Measurements from ENCODE around the gene LIN9.
"Not testable (repeated sequence)": the region's sequence is repeated elsewhere in the genome, so short reads cannot be mapped to it uniquely, and the experiment has no call there.

The LIN9 gene

DNA sequence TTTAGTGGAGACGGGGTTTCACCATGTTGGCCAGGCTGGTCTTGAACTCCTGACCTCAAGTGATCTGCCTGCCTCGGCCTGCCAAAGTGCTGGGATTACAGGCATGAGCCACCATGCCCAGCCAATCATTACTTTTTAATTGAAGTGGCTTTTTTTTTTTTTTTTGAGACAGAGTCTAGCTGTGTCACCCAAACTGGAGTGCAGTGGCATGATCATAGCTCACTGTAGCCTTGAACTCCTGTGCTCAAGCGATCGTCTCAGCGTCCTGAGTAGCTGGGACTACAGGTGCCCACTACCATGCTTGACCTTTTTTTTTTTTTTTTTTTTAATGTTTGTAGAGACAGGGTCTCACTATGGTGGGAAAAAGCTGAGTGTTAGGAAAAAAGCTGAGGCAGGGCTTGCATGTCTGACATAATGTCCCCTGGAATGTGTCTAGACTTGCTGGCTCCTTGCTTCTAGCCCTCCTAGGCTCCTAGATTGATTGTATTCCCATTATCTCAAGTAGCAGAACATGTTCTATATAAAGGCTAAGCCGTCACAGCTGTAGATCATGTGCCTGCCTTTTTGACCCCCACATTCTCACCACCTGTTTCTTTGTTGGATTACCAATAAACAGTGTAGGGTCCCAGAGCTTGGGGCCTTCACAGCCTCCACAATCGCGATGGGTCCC is 36.6 kb downstream of the LIN9 start:
- not testable (repeated sequence) for DNase-seq

DNA sequence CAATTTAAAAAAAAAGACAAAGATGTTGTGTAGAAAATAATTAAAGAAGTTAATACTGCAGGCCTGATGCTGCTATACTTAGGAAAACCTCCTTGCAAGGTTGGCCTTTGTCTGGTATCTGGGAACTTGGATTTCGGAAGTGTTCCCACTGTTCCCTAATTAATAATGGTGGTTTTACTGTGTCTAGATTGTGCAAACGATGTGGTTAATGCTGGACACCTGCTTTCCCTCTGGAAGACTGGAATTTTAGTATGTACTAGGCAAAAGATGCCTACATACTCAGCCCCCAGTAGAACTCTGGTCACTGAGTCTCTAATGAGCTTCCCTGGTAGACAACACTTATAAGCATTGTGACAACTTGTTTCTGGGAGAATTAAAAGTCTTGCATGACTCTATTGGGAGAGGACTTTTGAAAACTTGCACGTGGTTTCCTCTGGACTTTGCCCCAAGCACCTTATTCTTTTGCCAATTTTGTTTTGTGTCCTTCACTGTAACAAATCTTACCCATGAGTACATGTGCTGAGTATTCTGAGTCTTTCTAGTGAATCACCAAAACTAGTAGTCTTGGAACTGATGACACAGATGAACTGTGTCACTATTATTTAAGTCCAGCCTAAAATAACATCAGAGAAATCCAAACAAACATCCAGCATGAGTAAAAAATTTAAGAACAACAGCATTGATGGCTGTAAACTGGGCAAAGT is 40.4 kb downstream of the LIN9 start:
- DNase-seq = no peak

GRCh38 chr1:226261818-226262217 is 47.1 kb downstream of the LIN9 start:
- no peak for DNase-seq

GRCh38 chr1:226255380-226255779 is 53.6 kb downstream of the LIN9 start:
- DNase-seq = no peak

- DNase-seq = no peak
Measured at GRCh38 chr1:226253933-226254332, 55.0 kb downstream of the LIN9 start.

DNA sequence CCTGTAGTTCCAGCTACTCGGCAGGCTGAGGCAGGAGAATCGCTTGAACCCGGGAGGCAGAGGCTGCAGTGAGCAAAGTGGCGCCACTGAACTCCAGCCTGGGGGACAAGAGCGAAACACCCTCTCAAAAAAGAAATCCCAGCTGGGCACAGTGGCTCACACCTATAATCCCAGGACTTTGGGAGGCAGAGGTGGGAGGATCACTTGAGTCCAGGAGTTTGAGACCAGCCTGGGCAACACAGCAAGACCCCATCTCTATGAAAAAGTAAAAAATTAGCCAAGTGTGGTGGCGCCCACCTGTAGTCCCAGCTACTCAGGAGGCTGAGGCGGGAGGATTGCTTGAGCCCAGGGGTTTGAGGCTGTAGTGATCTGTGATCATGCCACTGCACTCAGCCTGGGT is 56.1 kb downstream of the LIN9 start:
- DNase-seq = not testable (repeated sequence)

- no peak for DNase-seq
Measured at GRCh38 chr1:226250511-226250910, 58.5 kb downstream of the LIN9 start.

DNA sequence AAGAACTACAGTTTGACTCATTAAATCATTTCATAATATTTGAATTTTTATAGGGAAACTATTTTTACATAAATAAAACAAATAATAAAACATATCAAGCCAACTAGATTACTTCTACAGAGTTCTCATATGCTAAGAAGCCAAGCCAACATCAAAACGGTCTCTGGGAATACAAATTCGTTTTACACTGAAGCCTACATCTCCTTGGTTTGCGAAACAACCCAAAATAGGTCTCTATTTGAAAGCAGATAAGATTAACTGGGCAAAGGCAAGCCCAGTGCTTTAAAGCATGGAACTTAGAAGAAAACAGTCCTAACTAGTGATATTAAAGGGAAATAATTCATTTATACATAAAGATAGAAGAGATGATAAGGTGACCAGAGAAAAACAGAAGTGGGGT is 60.2 kb downstream of the LIN9 start:
- DNase-seq = no peak

DNA sequence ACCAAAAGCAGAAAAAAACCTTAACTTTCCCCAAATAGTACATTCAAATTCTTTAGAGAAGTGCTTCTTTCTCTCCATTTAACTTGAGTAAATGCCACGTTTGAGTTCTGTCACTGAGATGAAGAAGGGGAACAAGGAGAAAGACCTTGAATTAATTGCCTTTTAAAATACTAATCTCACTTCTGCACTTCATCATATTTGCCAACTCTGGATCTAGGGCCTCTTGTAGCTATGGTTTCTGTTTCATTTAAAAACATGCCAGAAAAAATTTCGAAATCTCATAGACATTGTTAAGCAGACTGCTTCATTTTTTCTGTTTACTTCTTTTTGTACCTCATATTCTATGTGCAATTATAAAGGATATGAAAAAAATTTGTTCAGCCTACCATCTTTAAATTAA is 60.9 kb downstream of the LIN9 start:
- DNase-seq = no peak

DNA sequence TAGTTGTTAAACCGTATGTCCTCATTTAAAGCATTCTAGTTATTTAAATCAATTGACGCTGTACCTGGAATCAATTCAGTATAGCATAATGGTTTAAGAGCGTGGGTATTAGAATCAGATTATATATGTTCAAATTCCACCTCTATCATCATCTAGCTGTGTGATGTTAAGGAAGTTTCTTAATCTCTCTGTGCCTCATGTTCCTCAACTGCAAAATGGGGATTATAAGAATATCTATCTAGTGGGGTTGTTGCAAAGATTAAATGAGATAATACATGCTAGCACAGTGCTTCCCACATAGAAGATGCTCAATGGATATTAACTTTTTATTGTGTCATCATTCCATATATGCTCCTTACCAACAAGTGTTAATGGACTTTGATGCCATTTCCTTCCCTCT is 69.5 kb downstream of the LIN9 start:
- DNase-seq = no peak

DNA sequence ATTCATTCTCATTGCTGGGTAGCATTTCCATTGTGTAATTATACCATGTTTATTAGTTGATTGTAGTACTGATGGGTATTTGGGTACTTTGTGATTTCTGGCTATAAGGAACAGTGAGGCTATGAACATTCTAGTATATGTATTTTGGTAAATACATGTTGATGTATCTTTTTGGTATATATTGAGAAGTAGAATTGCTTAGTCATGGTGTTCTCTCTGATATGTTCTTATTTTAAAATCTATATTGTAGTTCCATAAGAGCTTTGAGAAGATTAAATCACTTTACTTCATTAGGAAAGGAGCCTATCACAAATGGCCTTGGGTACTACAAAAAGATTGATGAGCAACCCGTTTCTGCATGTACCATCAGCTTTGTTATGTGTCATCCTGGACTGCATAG is 72.1 kb downstream of the LIN9 start:
- no peak for DNase-seq

DNA sequence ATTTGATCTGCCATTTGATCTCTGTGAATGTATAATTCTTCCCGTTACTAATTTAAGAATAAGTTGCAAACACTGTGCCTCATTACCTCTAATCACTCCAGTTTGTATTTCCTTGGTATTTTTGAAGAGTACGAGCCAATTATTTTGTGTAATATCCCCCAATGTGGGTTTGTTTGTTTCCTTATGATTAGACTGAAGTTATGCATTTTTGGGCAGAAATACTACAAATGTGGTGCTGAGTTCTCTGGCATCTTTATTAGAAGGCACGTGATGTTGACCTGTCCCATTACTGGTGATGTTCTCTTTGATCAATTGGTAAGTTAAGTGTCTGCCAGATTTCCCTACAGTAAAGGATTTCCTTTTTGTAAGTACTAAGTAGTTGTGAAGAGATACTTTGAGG is 75.2 kb downstream of the LIN9 start:
- no peak for DNase-seq

- no peak for DNase-seq
Measured at GRCh38 chr1:226233293-226233692, 75.7 kb downstream of the LIN9 start.

- no peak for DNase-seq
Measured at GRCh38 chr1:226226601-226227000, 82.4 kb downstream of the LIN9 start.

DNA sequence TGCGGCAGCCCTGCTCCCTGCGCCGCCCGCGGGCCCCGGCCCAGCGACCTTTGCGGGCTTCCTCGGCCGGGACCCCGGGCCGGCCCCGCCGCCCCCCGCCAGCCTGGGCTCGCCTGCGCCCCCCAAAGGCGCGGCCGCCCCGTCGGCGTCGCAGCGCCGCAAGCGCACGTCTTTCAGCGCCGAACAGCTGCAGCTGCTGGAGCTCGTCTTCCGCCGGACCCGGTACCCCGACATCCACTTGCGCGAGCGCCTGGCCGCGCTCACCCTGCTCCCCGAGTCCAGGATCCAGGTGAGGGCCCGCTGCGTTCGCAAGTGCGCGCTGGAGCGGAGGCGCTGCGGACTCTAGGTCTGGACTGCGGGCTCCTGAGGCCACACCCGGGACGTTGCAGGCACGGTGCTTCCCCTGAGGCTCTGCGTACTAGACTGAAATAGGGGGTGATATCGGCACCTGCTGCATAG is 85.1 kb downstream of the LIN9 start:
- DNase-seq = no peak

DNA sequence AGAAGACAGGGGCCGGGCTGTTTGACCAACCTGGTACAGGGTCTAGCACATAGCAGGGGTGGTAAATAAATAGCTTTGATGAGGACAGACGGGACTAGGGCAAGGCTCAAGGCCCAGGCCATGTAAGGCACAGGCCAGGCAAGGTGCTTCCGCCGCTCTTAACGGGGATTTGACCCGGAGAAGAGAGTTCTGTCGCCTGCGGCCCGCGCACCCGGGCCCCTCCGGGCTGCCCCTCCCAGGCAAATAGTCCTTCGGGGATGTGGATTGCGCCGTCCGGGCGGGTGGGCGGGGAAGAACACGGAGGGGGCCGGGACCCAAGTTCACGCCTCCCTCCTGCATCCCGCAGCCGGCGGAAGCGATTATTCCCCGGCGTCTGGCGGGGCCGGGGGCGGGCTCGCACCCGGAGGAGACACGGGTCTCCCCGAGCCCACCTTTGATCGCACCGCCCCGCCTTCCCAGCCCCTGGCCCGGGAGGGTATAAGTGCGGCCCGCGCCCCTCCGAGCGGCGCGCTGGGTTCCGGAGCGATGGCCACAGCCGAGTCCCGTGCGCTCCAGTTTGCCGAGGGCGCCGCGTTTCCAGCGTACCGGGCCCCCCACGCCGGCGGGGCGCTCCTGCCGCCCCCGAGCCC is 85.7 kb downstream of the LIN9 start, which contains the start of gene MIXL1:
TSS of gene MIXL1 (plus strand) at position 508 of the 629 bp plus-strand sequence. CDS start at position 526, 18 bp downstream.
- DNase-seq = no peak

DNA sequence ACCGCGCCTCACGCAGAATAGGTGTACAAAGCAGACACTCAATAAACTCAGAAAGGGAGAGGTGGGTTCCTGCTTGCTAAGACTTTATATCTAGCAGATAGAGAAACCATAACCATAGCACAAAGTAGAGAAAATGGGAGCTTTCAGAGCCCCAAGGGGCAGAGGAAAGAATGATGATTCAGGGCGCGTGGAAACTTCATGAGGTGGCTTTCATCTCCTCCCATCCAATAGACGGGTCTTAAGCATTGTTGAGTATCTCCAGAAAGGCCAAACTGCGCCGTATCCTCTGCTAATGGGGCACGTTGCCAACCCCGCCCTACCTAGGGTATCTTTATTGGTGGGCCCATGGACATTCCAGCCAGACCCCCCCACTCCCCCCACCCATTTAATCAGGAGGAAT is 86.3 kb downstream of the LIN9 start:
- no peak for DNase-seq

DNA sequence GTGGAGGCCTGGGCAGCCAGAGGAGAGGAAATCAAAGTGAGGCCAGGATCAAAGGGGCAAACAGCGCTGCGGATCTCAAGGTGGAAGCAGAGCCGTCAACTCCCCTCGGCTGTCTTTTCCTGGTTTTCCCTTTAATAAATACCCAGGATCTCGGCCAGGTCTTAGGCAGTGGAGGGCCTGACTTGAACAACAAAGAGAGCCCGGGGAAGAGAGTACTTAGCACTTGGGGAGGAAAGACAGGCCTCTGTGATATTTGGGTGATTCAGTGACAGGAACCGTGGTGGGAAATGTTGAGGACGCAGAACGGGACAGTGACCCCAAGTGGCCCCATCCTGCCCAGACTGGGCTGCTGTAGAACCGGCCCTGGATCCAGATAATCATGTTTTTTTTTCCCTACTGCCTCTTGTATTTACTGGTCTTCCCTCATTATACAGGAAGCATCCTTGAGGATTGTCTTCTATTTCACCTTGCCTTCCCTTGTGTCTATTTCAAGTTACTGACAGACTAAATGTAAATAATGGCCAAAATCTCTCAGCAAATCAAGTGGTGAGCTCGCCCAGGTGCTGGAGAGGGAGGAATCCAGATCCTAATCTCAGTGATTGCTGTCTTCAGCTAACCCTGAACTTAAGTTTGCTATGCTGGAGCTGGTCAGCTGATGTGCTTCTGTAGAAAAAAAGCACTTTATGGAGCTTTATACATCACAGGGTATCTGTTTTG is 88.3 kb downstream of the LIN9 start:
- DNase-seq = no peak

DNA sequence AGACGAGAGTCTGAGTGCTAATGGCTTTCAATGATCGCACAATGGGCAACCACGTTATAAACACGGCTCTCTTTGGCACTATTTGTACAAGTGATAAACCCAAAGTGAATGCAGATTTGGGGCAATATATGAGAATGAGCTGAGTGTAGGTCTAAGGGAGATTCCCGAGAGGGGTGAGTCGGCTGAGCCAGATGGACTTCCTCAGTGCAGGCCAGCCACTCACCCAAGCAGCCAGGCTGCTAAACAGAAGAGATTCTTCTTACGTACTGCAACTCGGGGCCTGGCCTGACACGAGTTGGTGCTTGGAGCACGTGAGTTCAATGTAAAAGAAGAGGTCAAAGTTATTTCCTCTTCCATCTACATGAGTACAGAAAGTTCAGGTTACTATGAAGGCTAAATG is 91.7 kb downstream of the LIN9 start:
- no peak for DNase-seq

GRCh38 chr1:226216056-226216455 is 92.9 kb downstream of the LIN9 start:
- no peak for DNase-seq

DNA sequence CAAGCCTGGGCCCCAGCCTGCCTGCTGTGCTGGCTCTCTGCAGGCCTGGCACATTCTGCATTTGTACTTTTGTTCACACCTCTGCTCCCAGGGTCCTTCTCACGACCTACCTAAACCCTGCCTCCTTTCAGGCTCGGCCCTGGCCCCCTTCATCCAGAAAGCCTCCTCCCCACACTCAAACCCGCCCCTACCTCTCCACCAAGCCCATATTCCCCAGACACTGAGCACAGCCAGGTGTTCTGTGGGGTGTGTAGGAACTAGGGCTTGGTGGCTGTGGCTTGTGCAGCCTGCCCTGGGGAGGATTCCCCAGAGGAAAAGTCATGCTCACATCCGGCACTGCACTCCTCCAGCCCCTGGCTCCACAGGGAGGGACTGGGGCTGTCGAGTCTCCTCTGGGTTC is 93.7 kb downstream of the LIN9 start:
- DNase-seq = no peak

DNA sequence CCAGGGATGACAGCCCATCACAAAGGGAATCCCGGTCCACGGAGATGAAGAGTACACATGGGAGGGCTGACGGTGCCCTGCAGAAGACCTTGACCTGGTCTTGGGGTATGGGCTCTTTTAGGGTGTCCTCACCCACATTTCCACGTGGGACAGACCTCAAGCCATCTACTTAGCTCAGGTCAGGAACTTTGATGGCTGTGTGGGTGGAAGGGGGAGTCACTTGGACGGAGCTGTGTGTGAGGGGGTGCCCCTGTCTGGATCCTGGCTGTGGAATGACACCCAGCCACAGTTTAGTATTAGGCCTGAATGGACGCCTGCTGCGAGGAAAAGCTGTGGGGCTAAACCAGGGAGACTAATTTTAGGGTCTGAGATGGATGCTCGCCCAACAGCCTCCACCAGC is 96.4 kb downstream of the LIN9 start:
- no peak for DNase-seq

DNA sequence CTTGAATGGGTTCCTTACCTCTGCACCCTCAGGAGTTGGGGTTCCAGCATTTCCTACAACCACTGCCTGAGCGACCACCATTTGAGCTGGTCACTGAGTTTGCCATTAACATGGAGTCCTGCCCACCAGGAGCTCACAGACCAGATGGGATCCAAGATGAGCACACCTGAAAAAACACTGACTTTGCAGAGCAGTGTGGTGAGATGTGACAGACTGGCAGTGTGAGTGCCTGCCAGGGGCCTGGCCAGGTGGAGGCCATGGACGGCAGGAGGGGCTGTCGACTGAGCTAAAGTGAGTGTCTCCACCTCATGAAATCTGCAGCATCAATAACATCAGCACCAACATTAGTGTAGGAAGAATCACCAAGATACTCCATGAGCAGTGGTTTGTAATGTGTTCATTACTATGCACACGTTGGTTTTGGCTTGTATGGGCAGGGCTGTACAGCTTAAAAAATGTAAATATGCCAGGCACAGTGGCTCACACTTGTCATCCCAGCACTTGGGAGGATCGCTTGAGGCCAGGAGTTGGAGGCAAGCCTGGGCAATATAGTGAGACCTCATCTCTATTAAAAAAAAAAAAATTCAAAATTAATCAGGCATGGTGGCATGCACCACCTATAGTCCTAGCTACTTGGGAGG is 97.7 kb downstream of the LIN9 start:
- no peak for DNase-seq
